ENCODE measurements around the gene NHLRC1.

Gene NHLRC1

DNA sequence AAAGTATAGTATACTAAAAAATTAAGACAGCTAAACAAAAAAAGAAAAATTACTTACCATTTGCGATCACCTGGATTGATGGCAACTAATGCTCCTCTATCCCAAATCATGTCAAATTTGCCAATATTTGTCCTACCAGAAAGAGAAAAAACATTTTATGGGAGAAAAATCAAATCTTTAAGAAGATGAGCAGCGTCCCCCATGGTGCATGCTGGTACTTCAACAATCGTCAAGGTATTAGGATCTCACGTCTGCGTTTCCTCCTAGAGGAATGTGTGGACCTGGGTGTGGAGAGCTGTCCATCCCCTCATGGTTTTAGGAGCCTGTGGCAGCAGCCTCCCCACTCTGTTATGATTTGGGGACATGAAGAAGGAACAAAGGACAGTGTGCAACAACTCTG lies 16.4 kb upstream of the NHLRC1 start:
- DNase-seq: no peak

DNA sequence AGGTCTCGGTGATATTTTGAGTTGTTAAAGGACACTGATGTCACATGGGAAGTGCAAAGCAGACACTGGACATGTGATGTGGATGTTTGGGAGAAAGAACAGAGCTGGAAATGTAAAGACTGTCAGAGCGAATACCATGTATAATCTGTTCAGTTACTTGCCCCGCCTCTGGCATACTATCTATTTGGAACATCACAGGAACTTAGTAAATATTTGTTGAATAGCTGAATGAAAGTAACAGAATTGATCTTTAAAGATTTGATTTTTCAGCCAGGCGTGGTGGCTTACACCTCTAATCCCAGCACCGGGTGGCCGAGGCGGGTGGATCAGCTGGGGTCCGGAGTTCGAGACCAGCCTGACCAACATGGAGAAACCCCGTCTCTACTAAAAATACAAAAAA lies 13.8 kb upstream of the NHLRC1 start:
- no peak for DNase-seq

DNA sequence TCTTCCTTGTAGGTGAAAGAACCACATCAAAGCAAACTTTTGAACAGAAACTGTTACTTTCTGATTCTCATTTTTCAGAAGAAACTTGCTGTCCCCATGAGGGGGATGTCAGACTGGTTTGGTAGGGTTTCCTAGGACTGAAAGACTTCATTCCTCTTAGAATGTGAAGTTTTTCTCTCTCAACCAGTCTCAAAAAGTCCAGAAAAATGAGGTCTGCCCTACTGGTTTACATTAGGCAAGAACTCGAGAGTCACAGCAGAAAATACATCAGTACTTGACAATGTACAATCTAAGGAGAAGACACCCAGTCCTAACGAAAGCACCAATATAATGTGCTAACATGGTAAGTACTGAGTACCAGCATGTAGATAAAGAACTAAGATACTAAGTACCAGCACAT lies 12.7 kb upstream of the NHLRC1 start:
- no peak for DNase-seq

DNA sequence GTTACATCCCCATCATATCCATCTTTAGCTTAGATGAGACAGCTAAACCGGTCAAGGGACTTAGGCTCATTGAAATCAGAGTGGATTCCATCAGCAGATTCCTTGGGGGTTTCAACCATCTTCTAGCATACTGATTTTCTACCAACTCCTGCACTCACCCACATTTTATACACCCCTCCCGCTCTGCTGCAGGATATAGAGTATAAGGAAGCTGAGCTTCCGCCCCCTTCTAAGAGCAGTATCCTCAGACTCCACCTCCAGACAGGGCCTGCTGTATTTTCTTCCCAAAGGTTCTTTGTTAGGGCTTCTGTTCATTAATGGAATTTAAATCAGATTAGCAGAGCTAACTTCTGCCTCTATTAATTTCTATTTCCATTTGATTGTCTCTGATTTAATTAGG lies 9.9 kb upstream of the NHLRC1 start:
- no peak for DNase-seq

DNA sequence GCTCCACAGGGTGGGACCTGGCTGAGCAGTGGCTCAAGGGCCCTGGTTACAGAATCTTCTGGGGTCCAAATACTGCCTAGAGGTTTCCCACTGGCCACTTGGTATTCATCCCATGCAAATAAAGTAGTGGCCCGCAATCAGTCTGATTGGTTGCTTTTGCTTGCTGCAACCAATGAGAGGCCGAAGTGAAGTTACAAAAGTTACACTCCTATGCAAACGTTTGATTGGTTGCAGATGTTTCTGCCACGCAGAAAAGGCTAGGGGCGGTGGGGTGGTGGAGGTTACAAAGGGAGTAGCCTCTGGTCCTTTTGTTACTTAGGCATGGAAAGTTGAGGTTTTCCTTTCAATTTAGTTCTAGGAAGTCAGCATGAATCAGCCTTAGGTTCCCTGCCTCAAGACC lies 3.6 kb upstream of the NHLRC1 start:
- no peak for DNase-seq

DNA sequence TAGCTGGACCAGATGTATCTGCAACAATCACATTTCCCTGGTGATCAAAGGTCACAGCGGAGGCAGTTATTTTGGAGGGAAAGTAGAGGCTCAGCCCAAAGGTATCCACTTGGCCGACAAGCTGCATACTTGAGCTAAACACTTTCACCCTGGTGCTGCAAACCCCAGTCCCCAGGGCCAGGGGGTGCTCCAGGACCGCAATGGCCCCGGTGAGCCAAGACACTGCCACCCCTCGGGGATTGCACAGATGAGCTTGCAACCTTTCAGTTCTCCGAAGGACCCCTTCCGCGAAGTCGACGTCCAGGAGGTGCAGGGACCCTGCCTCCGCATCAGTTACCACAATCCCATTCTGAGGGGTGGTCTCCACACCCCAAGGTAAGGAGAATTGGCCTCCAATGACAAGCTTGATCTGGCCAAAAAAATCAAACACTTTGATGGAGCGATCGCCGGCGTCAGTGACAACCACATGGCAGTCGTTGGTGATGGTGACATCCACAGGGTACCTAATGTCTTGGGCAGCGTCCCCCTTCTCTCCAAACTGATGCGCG lies 823 bp downstream of the NHLRC1 start:
- no peak for DNase-seq

DNA sequence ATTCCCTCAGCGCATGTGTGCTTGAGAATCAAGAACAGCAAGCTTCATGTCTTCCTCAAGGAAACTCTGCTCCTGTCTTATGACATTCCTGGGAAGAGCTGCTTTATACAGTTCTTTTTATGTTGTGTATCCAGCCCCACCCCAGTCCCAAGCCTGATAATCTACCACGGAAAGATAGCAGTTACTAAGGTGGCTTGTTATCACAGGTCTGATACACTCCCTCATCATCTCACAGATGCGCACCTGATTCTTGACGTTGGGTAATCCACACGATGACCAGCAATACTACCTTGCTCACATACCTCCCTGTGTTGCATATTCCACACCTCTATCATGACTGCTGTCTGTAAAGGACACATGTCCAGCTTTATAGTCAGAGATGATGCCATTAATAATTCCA lies 3.2 kb downstream of the NHLRC1 start:
- DNase-seq: no peak

DNA sequence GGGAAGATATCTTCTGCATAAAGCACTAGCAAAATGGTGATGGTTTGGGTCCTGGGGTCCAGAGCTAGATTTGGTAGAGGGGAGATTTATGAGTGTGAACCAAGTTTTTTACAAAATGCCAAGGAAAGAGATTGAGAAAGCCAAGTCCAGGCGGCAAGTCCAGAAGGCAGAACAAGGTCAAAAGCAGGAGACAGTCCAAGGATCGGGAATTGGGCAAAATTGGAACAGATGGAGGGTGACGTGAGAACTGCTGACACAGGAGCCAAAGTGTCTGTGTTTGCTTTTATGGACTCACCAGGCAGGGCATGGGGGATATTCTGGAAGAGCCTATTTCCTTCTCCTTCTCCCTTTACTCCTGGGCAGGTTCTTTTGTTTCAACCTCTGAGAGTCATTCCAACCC lies 4.1 kb downstream of the NHLRC1 start:
- peak; percentile 92 for DNase-seq

DNA sequence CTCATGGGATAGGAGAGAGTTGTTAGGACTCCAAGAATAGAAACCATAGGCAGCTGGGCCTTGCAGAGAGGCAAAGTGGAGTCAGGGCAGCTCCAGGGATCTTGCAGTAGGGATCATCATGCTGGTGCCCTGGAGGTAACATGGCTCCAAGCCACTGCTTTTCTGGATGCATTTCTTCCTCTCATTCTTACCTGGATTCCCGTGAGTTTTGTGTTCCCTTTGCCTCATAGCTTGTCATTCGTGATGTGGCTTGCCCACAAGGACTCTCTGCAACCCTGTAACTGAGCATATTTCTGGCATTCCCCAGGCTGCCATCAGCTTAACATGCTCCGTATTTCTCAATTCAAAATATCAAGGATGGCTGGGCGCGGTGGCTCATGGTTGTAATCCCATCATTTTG lies 5.3 kb downstream of the NHLRC1 start:
- DNase-seq: peak; percentile 27

DNA sequence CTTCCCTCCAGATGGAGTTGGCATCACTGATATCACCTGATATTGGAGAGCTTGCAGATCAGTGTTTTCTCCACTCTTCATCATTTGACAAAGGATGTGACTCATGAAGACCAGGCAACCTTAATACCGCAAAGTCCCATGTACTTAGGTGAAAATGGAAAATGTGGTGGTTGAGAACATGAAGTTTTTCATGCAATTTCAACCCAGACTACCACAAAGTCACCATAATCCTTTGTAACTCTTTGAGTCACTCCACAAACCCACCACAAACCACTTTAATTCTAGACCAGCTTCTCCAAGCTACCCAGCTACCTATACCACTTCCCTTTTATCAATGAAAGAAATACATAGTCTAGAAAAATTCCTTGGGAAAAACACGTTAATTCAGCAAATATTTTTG lies 7.1 kb downstream of the NHLRC1 start:
- DNase-seq: no peak

DNA sequence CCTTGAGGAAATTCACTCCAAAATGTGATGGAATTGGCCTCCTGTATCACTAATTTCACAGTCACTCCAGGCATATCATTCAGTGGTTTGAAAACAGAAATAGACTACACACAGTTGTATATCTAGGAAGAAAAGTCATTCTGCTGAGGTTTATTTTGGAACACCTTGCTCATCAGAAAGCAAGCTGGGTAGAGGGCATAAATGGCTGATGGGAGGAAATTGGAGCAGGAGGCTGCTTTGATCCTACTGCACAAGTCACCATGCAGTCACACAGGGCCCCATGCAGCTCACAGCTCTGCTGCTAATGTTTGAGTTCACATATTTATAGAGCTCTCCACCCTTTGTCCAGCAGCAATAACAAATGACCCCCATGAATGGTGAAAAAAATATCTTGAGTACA lies 12.3 kb downstream of the NHLRC1 start:
- no peak for DNase-seq

DNA sequence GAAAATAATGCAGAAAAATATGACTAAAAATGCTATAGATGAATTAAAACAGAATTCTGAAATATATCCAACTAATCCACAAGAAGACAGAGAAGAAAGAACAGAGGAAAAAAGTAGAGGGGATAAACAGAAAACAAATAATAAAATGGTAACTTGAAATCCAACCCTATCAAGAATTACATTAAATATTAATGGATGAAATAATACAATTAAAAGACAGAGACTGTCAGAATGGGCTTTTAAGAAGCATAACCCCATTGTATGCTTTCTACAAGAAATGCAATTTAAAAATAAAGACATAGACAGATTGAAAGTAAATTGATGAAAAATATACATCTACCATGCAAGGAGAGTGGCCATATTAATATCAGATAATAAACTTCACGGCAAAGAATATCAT lies 15.4 kb downstream of the NHLRC1 start:
- no peak for DNase-seq

DNA sequence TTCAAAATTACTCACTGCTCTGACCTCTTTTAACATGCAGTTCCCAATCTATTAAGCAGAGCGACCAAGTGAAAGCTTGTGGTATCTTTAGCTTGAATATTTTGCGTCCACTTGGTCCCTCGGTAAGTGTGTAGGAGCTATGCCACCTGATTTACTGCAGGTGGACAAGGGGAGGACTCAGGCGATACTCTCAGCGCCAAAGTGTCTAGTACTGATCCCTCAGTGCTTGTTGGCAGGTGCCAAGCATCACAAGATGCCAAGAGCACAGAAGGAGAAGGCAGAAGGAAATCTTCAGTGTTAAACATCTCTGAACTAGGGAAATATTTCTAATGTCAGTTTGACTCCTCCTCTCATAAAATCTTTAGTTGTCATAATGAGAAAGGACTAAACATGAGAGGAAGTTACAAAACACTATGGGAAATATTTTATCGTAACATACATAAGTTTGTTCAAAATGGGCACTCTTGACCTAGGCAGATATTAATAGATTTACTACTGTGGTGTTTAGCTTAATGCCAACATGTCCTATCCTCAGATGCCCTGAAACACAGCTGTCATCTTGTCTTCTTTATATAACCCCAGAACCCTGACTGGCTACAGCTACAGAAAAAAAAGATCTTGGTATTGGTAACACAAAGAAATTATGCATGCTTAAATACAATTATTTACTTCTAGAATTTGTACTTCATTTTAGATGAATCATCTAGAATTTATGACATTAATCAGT lies 19.5 kb downstream of the NHLRC1 start:
- no peak for DNase-seq

DNA sequence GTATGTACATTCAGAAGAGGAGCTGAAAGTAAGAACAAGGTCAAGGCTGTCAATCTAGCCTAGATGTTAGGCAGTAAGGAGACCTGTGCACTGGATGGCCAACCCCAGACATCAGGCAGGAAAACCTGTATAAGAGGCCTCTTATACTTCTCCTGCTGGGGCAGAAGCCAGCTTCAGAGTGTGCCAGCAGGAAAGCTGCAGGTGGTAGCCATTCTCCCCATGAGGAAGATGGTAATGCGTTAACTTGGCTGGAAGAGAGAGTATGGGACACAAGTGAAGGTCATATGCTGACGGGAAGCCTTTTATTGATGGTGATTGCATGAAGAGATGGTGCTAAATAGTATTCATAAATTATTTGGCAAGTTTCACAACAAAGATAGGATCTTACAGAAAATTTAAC lies 20.6 kb downstream of the NHLRC1 start:
- DNase-seq: no peak

DNA sequence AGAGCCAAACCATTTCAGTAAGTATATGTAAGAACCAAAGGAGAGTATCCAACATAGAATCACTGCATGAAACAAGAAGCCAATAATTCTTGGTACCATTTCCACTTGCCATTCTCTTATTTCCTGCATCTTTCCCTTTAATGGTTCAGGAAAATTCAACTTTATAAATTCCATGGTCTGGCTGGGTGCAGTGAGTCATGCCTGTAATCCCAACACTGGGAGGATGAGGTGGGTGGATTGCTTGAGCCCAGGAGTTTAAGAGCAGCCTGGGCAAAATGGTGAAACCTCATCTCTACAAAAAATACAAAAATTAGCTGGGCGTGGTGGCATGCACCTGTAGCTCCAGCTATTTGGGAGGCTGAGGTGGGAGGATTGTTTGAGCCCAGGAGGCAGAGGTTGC lies 21.2 kb downstream of the NHLRC1 start:
- DNase-seq: no peak

DNA sequence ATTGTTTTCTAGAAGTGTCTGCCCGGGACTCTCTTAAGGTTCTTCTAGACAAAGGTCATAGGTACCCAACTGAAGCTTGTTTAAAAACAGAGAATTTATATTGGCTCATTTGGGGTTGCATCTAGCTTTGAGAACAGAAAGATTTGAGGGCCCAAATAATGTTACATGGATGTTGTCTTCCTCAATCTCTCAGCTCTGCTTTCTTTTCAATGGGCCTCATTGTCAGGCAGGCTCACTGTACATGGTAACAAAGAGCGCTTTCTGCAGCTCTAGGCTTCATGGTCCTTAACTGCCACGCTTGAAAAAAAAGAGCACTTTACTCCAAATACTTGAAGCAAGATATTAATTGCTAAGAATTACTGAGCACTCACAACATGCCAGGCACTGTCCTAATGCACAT lies 22.2 kb downstream of the NHLRC1 start:
- DNase-seq: no peak

DNA sequence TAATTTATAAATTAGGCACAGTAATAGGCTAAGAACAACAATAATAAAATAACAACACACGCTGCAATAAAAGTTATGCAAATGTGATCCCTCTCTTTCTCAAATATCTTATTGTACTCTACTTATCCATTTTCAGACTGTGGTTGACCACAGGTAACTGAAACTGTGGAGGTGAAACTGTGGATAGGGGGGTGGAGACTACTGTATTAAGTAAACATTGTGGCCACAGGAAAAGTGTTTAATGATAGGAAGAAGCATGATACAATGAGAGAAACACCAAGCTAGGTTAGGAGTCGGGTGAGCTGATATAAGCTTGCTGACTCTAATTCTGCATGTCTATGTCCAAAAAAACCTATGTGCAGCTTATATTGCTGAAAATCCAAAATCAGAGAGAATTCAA lies 23.0 kb downstream of the NHLRC1 start:
- DNase-seq: no peak

DNA sequence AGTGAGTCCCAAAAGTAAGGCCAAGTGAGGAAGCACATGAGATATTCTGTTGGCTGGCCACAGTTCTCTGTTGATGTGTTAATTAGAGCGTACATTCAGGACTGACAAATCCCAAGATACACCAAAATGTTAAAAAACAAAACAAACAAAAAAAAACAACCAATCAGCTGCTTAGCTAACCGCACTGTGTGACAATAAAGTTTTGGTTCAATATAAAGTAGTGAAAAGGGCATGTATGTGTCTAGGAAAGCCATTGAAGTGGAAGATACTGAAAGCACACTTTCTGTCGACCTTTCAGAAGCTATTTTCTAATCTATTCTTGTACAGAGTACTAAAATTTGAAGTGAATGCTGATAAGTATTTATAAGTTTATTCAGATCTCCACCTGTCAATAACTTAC lies 26.1 kb downstream of the NHLRC1 start:
- DNase-seq: no peak

DNA sequence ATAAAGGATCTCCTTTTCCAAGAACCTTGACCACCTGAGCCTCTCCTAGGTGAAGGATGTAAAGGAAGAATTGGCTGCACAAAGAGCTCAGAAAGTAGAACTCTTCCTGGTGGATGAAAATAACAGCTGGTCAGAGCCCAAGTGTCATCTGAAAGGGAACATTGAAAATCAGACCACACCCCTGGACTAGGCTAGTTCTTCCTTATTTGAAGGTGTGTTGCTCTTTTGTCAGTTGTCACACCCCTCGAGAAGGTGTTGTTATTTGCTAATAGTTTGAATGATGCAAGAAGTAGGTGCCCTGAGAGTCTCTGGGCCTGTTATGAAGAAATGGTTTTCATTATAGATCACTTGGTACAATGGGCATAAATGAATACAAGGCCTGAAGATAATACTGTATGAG lies 31.1 kb downstream of the NHLRC1 start:
- DNase-seq: no peak

DNA sequence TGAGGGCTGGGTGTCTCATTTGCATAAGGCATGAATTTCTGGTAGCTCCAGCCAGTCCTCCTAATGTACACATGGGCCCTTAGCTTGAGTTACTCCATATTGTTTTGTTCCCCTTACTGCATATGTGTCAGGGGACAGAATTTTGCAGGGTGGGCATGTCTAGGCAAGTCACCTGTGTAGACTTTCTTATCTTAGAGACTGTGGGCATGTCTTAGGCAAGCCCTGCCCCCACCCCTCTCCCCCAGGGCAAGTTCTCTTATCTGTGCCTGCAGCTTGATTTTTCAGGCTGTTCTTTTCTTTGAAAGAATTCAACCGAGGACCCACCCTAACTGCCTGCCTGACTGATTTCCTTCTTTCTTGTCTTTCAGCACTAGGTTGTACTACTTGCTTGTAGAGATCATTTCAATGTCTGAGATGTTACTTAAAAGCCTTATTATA lies 32.1 kb downstream of the NHLRC1 start:
- DNase-seq: no peak

DNA sequence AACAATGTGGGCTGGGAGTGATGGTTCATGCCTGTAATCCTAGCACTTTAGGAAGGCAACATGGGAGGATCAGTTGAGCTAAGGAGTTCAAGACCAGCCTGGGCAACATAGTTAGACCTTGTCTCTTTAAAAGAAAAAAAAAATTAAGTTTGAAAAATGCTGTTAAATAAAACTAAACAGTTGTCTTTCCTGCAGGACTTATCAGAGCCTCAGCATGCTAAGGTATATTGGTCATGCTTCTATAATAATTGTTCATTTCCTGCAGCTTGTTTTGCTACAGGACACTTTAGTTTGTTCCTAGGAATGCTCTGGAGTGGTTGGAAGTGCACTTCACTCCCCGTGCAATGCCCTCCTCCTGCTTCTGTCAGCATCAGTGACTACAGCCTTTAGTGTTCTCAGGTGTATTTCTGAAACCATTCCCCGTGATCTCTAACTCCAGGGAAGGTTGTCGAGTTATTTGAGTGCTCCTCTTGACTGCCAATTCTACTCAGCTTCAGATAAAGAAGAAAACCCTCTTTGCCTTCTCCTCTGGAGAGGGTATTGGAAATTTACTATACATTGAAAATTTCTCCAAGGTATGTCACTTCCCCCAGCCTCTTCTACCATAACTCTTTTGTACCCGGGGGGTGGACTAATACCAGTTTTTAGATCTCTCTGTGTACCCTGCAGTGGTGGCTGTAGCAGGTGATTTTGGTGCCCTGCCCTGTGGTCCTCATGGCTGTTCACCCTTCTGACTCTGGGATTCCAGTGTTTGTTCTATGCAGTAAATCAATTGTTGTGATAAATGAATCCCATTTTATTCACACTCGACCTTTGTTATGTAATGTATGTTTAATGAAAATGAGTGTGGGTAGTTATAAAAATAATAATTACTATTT lies 33.8 kb downstream of the NHLRC1 start:
- DNase-seq: no peak

DNA sequence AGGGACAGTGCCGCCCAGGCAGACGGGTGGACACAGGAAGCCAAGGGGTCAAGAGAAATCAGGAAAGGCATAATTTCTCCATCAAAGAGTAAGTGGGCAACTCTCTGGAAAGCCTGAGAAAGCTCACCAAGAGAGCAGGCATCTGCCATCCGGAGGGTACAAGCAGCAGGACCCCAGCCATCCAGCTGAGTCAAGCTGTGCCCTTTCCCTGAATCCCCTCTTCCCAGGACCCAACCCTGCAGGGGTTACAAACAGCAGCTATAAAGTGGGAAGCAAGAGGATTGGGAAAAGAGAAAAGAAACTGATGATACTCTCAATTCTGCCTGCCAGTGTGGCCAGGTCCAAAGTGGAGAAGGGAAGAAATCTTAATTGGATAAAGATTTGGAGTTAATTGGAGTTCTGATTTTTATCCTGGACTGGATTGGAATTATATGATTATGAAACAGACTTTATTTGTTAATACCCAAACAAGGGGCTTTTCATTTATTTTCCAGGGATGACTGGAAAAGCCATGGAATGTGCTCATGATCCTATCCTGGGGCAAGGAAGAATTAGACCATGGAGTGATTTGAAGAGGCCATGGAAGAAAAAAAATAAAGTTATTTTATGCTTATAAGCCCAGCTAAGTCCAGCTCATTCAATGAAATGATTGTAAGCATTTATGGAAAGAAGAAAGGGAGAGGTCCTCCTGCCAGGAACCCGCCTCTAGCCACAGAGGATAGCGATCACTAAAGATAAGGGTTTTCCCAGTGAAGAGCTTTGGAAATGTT lies 34.9 kb downstream of the NHLRC1 start:
- no peak for DNase-seq

DNA sequence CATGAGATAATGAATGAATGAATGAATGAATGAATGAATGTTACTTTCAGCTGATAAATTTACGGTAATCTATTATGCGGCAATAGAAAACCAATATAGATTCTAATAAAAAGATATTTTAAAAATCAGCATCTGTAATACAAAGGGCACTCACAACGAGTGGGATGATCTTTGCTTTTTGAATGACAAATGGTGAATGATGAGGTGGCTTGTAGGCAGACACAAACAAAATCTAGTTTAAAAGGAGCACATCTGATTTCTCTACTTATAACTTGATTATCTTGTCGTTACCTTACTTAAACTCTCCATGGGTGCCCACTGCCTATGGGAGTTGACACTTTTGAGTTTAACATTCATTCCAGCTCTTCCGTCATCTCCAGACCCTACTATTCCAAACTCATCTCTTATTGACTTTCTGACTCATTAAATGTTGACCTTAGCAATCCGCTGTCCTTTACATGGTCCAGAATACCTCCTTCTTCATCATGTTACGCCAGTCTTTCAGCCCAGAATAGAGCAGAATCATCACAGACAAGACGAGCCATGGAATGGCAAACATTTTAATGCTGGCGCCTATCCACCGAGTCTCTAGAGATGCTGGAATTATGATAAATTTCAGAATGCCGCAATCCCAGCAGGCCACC lies 41.3 kb downstream of the NHLRC1 start:
- DNase-seq: no peak

All from DMS 273 treated with DMSO at 0.1 percent for 48 hours (cell line).